H4 (cell line): ENCODE data around the gene PLSCR4. TPM values are rescaled to one million over a fixed set of nuclear protein-coding genes. Genes with fewer than 3 reads are reported as not detected.

Experiments
- DNase-seq: peaks from one replicate; pipeline ENCODE4 v3.0.0-alpha.2; 2015; ENCODE audit warnings: low spot score
- total RNA-seq: library from RNA; depleted of rRNA; stranded (reverse); fragments of >200 nt; shearing (Covaris generic); gene quantifications from 2 replicates; pipeline ENCODE4 v1.2.3, GENCODE V29; 2014; rRNA removed

PLSCR4 gene
- total RNA-seq, 1 experiment from 2014 or later, result 19.5 TPM

GRCh38 chr3:146160964-146161662, 89.8 kb downstream of the PLSCR4 start, which contains the start of gene PLOD2:
TSS of gene PLOD2 (minus strand) at chr3:146161184. CDS start at chr3:146160989, 195 bp downstream.
- peak; percentile 88 for DNase-seq

- peak; percentile 91 for DNase-seq
These were observed 90.5 kb downstream of the PLSCR4 start for GRCh38 chr3:146160321-146160963.

GRCh38 chr3:146159616-146160320, 91.1 kb downstream of the PLSCR4 start:
- DNase-seq, result no peak

GRCh38 chr3:146159037-146159436, 91.9 kb downstream of the PLSCR4 start:
- no peak for DNase-seq

GRCh38 chr3:146157325-146158060, 93.4 kb downstream of the PLSCR4 start:
- DNase-seq, result no peak

GRCh38 chr3:146156666-146157314, 94.1 kb downstream of the PLSCR4 start:
- DNase-seq, result no peak

- DNase-seq, result no peak
These were observed 94.8 kb downstream of the PLSCR4 start for GRCh38 chr3:146156095-146156494.

- DNase-seq, result no peak
These were observed 95.9 kb downstream of the PLSCR4 start for GRCh38 chr3:146154995-146155394.

GRCh38 chr3:146154316-146154715, 96.6 kb downstream of the PLSCR4 start:
- no peak for DNase-seq

- no peak for DNase-seq
These were observed 97.5 kb downstream of the PLSCR4 start for GRCh38 chr3:146153429-146153828.

GRCh38 chr3:146152834-146153233, 98.1 kb downstream of the PLSCR4 start:
- no peak for DNase-seq

GRCh38 chr3:146148468-146148931, 102.4 kb downstream of the PLSCR4 start:
- DNase-seq, result no peak

GRCh38 chr3:146145642-146146041, 105.3 kb downstream of the PLSCR4 start:
- no peak for DNase-seq

GRCh38 chr3:146142757-146143156, 108.1 kb downstream of the PLSCR4 start:
- DNase-seq, result no peak

Other genes starting within 250 kb of the PLSCR4 start
- gene PLOD2, start 89.9 kb downstream of the PLSCR4 start, total RNA-seq, result 130 and 189 TPM in 2 replicates
- not detected in 2 replicates for gene PLSCR2, start 218.5 kb upstream of the PLSCR4 start, total RNA-seq